ENCODE measurements around the gene DAG1. TPM values are rescaled to one million over a fixed set of nuclear protein-coding genes. Genes with fewer than 3 reads are reported as not detected.
A peak's percentile ranks its signal among the peaks of the same experiment; 100 is the strongest.

Gene DAG1
- total RNA-seq, 1 experiment from 2014 or later, result 90.8 TPM

- DNase-seq (ENCODE audit: low read depth), result no peak
Observed at GRCh38 chr3:49552087-49552486, 82.0 kb downstream of the DAG1 start.

DNA sequence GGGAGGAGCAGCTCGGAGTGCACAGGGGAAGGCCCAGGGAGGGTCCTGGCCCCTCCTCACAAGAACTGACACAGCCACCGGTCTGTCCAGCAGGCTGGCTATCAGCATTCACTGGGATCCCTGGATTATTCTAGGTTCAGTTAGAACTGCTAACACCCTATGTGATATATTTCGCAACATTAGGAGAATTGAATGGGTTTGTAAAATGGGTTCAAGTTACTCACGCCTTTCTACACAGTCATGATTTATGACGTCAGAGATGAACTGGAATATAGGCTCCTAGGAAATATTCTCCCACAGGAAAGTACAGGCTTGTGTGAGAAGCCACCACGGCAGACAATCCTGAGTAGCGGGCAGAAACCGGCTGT is 83.2 kb downstream of the DAG1 start:
- peak; percentile 49 for DNase-seq (ENCODE audit: low read depth)

GRCh38 chr3:49553692-49554632 is 83.9 kb downstream of the DAG1 start, which contains the start of gene BSN:
Gene BSN, plus strand, starts transcription at chr3:49554477. Its CDS starts 126 bp downstream, at chr3:49554603.
- peak; percentile 82 for DNase-seq (ENCODE audit: low read depth)

GRCh38 chr3:49554633-49555265 is 84.7 kb downstream of the DAG1 start:
- no peak for DNase-seq (ENCODE audit: low read depth)

DNA sequence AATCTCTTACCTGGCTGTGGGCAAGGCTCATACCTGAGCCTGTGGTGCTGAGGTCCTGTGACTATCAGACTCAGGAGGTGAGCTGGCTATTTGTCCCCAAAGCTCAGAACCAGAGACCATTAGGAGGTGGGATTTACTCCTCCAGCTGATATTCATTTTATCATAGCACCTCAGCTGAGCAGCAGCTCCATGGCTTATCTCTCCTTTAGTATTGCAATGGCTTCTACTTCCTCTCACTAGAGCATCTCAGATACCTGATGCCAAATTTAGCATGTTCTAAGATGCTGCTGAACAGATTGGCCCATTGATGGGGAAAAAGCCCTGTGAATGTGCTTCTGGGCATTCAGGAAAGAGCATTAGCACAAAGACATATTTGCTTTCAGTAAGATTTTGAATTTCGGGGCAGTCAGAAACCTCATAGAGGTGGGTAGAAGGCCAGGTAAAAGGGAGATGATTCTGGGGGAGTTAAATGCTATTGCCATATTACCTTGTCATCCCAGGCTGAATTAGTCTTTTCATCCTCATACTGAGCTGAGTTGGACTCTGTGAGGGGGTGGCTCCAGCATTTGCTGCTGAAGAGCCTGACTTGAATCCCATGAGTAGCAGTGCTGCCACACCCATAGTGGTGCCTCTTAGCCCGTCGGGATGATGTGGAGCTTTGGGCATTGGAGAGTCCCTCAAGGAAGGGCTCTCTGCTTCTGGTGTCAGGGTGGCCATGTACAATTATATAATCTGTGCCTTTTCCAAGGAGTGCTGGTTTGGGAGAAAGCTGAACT is 86.6 kb downstream of the DAG1 start:
- DNase-seq (ENCODE audit: low read depth), result no peak

- DNase-seq (ENCODE audit: low read depth), result no peak
Observed at GRCh38 chr3:49563040-49563578, 93.0 kb downstream of the DAG1 start.

DNA sequence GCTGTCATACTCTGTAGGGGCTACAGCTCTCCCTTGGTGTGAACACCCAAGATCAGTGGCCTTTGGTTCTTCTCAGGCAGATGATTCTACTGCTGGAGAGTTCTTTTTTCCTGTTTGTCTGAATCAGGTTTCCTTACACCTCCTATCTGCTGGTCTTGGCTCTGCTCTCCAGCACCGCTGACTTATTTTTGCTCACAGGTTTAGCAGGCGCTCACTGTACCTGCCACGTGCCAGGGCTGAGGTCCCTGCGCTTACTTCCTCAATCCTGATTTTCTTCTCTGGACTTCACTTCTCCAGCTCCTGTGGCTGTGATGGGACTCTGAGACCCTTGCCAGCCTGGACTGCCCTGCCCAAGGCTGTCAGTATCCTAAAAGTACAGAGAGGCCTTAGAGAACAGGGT is 93.7 kb downstream of the DAG1 start:
- DNase-seq (ENCODE audit: low read depth), result no peak

DNA sequence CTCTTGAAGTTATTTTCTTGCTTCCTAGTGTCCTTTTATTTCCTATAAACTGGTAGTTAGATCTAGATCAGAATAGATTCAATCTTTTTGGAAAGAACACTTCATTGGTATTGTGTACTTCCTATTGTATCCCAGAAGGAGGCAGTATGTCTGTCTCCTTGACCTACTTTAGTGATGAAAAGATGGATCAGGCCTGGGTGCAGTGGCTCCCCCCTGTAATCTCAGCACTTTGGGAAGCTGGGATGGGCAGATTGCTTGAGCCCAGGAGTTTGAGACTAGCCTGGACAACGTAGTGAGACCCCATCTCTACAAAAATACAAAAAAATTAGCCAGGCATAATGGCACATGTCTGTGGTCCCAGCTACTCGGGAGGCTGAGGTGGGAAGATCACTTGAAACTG is 96.2 kb downstream of the DAG1 start:
- DNase-seq (ENCODE audit: low read depth), result peak; percentile 5

DNA sequence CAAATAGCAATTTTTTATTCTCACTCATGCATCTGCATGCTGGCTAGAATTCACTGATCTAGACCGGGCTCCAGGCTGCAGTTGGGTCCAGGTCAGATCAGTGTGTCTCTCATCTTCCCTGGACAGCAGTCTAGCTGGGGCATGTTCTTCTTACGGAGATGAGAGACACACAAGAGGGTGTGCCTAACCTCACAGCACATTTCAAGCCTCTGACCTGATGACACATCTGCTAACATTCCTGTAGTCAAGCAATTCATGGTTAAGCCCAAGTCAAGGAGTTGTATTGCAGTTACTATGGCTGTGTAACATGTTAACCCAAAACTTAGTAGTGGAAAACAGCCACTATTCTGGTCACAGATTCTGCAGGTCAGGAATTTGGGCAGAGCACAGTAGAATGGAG is 97.3 kb downstream of the DAG1 start:
- no peak for DNase-seq (ENCODE audit: low read depth)

GRCh38 chr3:49568965-49569364 is 98.9 kb downstream of the DAG1 start:
- DNase-seq (ENCODE audit: low read depth), result no peak

DNA sequence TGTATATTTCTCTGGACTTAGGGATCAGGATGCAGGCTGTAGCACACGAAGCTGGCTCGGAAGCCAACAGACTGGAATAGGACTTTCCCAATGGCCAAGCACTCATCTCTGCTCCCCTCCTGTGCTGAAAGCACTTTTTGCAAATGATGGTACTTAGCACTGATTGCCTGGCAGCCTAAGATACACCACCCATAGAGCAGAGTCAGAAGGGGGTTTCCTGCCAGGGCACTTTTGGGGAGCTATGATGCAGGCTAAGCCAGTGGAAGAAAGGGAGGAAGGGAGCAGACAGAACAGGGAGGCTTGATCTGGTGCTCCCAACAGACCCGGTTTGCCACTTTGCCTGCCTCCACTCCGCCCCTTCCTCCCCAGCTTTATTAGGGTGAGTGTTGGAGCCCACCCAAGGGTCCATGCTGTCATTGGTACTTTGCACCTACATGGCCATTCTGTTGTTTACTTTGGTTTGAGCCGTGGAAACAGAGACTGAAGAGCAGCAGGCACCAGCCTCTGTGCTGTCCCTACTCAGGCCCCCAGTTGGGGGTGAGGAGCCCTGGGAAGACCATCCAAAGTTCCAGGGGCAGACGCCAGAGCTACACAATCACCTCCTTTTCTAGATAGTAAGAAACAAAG is 100.1 kb downstream of the DAG1 start:
- no peak for DNase-seq (ENCODE audit: low read depth)

- no peak for DNase-seq (ENCODE audit: low read depth)
Observed at GRCh38 chr3:49582177-49582576, 112.1 kb downstream of the DAG1 start.

Other genes starting within 250 kb of the DAG1 start
- gene C3orf62, start 193.0 kb upstream of the DAG1 start, total RNA-seq (2014; rRNA removed), result 0.71 and 1.3 TPM in 2 replicates
- gene USP4, start 130.2 kb upstream of the DAG1 start, total RNA-seq (2014; rRNA removed), result 8.5 and 11.0 TPM in 2 replicates
- gene GPX1, start 111.9 kb upstream of the DAG1 start, total RNA-seq (2014; rRNA removed), result 377 and 434 TPM in 2 replicates
- gene RHOA, start 58.3 kb upstream of the DAG1 start, total RNA-seq (2014; rRNA removed), result 706 and 885 TPM in 2 replicates
- 43.2 and 50.1 TPM in 2 replicates for gene TCTA, start 57.8 kb upstream of the DAG1 start, total RNA-seq (2014; rRNA removed)
- gene AMT, start 47.8 kb upstream of the DAG1 start, total RNA-seq (2014; rRNA removed), result 0.11 and 0.71 TPM in 2 replicates
- 3.4 and 7.2 TPM in 2 replicates for gene NICN1, start 40.9 kb upstream of the DAG1 start, total RNA-seq (2014; rRNA removed)
- gene BSN, start 84.2 kb downstream of the DAG1 start, total RNA-seq (2014; rRNA removed), result 0.13 and 0.17 TPM in 2 replicates
- 152 and 157 TPM in 2 replicates for gene APEH, start 204.1 kb downstream of the DAG1 start, total RNA-seq (2014; rRNA removed)
- gene MST1, start 219.2 kb downstream of the DAG1 start, total RNA-seq (2014; rRNA removed), result 7.5 and 7.7 TPM in 2 replicates
- 19.6 and 21.2 TPM in 2 replicates for gene RNF123, start 219.3 kb downstream of the DAG1 start, total RNA-seq (2014; rRNA removed)
- gene AMIGO3, start 249.4 kb downstream of the DAG1 start, total RNA-seq (2014; rRNA removed), result 1.9 and 2.3 TPM in 2 replicates